Left ventricle myocardium superior (tissue), 1 donor: ENCODE measurements around the gene PPFIA1. TPM values are rescaled to one million over a fixed set of nuclear protein-coding genes. Genes with fewer than 3 reads are reported as not detected.
"Not testable (repeated sequence)": the region's sequence is repeated elsewhere in the genome, so short reads cannot be mapped to it uniquely, and the experiment has no call there.

Experiments
- ATAC-seq: fragments of 200-7000 bp; cut with Tn5 transposase; one replicate; pipeline ENCODE4 v1.9.1; 2020; ENCODE audit warnings: mild to moderate bottlenecking, moderate library complexity
- DNase-seq: peaks from one replicate; pipeline ENCODE4 v3.0.0-alpha.2; 2020
- intact Hi-C: fragments of 100-400 bp; cut with micrococcal nuclease; formaldehyde crosslinking; loops from one replicate; pipeline ENCODE4 v1.11.0; 2022
- total RNA-seq: library from RNA; stranded (reverse); fragmentation: NEBNext Ultra II Directional; extraction: Animal tissue kit (Norgen Biotek cat#: 25700); gene quantifications from one replicate; pipeline ENCODE4 v1.2.1, GENCODE V29; 2021
- donor health status: DM: no; HTN: yes; CAD: no; lungs with severe emphysema.

The PPFIA1 gene
- total RNA-seq, 1 donor from 2014 or later = 46.8 TPM

DNA sequence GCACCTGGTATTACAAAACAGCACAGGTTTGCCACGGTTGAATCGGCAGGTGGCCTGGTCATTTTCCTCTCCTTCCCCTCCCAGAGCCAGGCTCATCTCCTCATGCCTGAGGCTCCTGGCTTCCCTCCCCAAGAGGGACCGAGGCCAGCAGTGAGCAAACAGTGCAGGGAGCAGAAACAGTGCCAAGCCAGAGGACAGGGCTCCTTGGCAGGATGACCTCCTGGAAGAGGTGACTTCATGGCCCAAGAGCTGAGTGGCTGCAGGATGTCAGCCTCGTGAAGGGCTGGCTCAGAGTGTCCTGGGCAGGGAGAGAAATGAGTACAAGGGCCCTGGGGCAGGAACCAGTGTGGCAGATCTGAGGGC, 22.8 kb upstream of the PPFIA1 start:
- peak; percentile 63 for DNase-seq
- intact Hi-C loops = no loop called here
- ATAC-seq = peak; percentile 92

DNA sequence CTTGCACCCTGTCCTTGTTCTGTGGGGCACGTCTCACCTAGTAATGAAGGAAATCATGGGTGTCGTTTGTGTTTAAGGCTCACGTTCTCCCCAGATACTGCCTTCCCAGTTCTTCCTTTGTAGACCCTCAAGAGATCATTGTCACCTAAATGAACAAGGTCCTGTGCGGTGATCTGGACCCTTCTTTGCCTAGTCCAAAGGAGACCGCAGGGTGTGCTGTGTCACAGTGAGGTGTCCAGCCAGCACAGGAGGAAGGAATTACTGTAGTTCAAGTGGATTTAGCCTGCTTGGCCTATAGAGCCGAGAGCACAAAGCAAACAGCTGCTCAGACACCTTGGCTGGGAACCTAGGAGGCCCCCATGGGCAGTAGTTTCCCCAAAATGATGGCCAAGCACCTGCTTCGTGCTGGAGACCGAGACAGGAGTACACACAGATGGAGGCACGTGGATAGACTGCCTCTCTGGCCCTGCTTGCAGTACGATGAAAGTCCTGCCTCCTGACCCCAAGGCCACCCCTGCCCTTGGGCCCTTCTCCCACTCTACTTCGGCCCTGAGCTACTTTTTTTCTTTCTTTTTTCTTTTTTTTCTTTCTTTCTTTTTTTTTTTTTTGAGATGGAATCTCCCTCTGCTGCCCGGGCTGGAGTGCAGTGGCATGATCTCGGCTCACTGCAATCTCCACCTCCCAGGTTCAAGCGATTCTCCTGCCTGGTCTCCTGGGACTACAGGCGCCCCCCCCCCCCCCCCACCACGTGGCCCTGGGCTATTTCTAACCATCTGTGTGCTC, 19.4 kb upstream of the PPFIA1 start:
- intact Hi-C loops = no loop called here
- DNase-seq (no peak), ATAC-seq (no peak)

DNA sequence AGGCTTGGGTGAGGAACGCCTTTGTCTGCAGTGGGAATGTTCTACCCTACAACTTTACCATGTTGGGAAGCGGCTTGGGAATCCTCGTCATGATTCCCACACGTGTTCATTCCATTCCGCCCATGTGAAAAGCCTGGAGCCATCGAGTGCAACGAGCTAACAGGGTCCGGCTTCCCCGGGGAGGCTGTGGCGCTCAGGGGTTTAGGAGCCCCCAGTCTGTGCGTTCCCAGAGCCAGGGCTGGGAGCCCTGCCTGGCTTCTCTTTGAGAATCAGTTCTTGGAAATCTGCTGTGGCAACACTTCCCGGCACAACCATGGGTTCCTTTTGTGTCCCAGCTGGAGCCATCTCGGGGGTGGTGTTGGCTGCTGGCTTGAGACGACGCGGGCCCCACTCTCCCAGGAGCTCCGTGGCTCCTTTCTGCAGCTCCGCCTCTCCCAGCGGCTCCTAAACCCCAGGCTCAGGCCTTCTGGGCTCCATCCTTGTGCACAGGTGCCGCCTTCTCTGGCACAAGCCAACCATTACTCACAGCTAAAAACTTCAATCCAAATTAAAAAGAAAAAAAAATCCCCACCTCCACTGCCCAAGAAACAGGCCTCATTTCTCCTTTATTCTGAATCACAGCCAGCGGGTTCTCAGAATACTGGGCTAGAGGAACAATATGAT, 18.7 kb upstream of the PPFIA1 start:
- DNase-seq (no peak), ATAC-seq (no peak)
- intact Hi-C loops = no loop called here

DNA sequence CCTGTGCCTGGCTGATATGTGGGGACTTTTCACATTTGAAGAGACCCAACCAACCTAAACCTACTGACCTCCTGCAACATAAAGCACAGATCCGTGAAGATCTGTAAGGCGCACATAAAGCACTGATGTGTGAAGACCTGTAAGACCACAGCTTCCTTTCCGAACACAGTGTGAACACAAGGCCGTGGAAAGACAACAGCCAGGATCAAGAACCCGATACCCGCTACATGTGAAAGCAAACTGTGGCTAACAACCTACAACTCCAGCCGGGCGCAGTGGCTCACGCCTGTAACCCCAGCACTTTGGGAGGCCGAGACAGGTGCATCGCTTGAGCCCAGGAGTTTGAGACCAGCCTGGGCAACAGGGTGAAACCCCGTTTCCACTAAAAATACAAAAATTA, 17.6 kb upstream of the PPFIA1 start:
- no peak for ATAC-seq
- no peak for DNase-seq
- intact Hi-C loops = no loop called here

DNA sequence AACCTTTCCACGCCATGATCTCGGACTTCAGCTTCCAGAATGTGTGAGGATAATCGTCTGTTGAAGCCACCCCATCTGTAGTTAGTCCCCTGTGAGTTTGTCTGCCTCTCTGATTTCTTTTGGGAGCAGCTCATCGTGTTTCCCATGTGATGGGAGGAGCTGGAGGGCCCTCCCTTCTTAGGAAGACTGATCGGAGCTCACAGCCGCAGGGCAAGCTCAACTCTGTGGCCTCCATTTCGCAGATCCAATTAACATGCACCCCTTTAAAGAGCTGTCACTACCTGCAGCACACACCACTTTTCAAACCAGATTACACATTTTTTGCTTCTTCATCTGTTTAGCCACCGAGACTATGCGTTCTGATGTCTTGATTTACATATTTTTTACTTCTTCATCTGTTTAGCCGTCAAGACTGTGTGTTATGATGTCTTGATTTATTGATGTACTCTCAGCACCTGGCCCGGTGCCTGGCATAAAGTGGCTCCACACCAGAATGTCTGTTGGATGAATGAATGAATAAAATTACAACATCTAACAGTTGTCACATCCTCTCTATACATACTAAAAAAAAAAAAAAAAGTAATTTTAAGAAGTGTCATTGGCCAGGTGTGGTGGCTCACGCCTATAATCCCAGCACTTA, 14.9 kb upstream of the PPFIA1 start:
- DNase-seq (no peak), ATAC-seq (no peak)
- intact Hi-C loops = no loop called here

DNA sequence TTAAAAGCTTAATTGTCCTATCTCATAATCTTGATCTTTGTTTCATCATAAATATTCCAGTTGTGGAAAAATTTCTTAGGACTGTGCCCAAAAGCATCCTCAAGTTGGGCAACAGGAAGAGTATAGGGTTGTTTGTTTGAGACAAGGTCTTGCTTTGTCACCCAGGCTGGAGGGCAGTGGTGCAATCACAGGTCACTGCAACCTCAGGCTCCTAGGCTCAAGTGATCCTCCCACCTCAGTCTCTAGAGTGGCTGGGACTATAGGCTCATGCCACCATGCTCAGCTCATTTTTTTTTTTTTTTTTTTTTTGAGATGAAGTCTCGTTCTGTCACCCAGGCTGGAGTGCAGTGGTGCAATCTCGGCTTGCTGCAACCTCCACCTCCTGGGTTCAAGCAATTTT, 11.4 kb upstream of the PPFIA1 start:
- ATAC-seq, intact Hi-C loops, DNase-seq: not testable (repeated sequence)

DNA sequence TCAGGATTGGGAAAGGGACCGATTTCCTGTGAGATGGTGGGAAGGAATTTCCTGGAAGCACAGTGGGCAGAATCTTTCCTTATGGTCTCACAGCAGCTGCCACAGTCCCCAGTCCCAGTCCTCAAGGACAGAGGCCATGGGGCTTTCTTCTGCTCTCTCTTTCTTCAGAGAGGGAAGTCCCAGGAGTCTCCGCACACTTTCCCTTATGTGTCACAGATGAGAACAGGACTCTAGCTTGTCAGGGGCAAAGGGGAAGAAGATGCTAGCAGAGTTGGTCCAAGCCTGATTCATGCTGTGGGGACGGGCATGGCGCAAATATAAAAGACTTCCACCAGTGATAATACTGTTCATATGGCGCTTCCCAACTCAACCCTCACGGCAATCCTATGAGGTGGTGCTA, 7.5 kb upstream of the PPFIA1 start:
- intact Hi-C loops = no loop called here
- no peak for DNase-seq
- no peak for ATAC-seq

DNA sequence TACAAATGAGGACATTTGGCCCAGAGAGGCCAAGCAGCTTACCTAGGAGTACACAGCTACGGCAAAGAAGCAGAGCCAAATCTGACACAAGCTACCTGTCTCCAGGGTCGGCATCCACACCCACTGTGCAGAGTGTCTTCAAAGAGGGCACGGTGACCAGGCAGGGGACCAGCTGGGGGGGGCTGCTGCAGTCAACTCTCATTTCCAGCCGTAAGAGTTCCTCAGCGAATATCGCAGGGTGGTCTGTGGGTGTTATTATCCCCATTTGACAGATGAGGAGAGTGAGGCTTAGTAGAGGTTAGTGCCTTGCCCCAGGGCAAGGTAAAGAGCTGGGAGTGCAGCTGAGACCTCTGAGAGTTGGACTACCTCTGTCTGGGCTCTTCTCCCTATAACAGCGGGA, 7.1 kb upstream of the PPFIA1 start:
- ATAC-seq (no peak), DNase-seq (no peak)
- intact Hi-C loops = no loop called here

DNA sequence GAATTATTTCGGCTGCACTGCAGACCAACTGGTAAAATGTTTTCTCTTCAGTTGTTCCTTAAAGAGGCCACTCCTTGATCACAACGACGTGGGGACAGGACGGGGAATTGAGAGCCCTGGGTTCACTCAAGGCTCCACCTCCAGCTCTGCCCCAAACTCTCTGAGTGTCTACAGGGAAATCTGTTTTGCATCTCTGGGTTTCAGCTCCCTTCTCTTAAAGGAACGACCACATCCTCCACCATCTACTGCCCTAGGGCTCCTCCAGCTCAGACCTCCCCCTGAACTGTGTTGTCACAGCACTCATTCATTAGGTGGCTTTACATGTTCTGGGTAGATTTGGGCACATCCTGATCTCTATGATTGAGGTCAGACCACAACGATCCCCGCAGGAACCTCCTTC, 5.1 kb upstream of the PPFIA1 start:
- intact Hi-C loops = no loop called here
- ATAC-seq (no peak), DNase-seq (no peak)

DNA sequence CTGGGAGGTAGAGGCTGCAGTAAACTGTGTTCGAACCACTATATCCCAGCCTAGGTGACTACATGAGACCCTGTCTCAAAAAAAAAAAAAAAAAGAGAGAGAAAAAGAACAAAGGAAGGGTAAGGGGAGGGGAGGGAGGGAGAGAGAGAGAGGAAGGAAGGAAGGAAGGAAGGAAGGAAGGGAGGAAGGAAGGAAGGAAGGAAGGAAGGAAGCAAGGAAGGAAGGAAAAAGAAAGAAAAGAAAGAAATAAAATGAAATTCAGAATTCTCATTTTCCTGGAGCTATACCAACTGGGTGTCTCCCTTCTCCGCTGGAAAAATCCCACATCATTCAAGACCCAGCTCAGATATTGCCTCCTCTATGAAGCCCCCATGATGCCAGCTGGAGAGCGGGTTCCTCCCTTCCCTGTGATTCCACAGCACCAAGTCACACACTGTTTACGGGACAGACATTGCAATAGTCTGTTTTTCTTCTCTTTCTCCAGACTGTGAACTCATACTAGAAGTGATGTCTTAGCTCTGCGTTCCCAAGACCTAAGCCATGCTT, 3.0 kb upstream of the PPFIA1 start:
- DNase-seq (no peak), ATAC-seq (no peak)
- intact Hi-C loops = no loop called here

DNA sequence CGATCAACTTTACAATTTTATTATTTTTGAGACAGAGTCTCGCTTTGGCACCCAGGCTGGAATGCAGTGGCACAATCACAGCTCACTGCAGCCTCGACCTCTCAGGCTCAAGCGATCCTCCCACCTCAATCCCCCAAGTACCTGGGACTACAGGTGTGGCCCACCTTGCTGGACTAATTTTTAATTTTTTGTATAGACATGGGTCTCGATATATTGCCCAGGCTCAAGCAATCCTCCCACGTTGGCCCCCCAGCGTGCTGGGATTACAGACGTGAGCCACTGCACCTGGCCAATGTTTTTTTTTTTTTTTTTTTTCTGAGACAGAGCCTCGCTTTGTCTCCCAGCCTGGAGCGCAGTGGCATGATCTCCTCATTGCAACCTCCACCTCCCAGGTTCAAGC, 2.0 kb upstream of the PPFIA1 start:
- DNase-seq (no peak), ATAC-seq (no peak)
- intact Hi-C loops = no loop called here

DNA sequence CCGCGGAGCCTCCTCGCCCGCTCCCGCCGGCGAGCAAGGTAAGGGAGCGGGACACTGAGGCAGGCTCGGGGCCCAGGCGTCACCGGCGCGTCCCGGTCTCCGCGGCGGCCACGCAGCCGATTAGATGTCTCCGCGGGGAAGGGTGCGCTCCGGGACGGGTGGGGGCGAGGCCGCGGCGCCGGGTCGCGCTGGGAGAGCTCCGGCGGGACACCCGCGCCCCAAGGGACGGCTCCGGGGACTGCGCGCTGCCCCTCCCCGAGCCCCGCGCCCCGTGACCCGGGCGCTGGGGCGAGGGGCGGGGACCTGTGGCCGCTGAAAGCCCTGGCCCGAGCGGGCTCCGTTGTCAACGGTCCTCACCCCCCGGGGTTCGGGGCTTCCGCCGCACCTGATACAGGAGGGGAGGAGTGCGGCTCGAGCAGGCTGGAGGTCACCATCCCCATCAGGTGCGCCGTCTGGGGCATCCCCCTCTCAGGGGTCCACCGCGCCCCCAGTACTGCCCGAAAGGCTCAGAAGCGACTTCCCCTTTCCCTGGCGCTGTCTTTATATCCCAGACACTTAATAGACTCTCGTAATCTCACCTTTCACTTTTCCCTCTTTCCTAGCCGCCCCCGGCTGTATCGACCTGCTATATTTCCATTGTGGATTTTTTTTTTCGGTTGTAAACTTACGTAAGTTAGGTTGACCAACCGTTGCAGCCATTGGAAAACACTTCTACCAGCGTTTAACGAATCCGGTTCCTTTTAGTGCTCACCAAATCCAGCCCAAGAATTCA, 573 bp downstream of the PPFIA1 start:
- ATAC-seq (peak; percentile 44), DNase-seq (peak; percentile 64)
- intact Hi-C loops = no loop called here

DNA sequence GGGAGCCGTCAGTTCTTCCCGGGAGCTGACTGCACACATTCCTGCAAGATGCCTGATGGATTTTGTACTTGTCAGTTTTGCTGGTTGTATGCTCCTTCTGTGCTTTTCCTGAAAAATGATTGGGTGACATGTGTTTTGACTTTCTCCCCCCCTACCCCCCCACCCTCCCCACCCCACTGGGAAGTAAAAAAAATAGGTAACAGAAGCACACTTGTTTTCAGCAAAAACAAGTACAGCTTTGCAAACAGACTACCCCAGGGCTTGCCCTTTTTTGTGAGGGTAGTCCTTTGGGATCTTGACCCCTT, 1.1 kb downstream of the PPFIA1 start:
- intact Hi-C loops = no loop called here
- no peak for ATAC-seq
- no peak for DNase-seq

DNA sequence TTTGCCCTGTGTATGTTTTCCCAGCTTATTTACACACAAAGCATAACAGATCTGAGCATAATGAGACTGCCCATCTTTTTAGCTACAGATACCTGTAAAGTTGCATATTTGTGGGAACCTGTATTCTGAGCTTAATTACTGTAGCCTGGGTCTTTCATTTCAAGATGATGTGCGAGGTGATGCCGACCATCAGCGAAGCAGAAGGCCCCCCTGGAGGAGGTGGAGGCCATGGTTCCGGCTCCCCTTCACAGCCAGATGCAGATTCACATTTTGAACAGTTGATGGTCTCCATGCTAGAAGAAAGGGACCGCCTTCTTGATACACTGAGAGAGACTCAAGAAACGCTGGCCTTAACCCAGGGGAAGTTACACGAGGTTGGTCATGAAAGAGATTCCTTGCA, 1.5 kb downstream of the PPFIA1 start:
- intact Hi-C loops = no loop called here
- ATAC-seq = no peak
- no peak for DNase-seq

DNA sequence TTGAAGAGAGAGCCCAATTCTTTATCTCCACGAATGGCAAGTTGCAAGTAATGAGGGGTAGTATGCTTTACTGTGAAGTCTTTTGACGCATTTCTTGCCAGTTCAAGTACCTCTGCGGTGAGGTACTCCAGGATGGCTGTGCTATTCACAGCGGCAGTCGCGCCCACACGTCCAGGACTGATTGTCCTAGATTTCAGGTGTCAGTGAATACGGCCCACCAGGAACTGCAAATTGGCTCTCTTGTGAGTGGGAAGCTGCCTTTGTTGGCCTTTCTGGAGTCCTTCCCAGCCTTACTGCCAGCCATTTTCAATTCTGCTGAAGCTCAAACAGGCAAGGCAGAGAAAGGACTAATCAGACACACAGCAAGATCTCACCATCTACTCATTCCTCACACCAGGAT, 8.5 kb downstream of the PPFIA1 start:
- no peak for ATAC-seq
- no peak for DNase-seq
- intact Hi-C loops = no loop called here

DNA sequence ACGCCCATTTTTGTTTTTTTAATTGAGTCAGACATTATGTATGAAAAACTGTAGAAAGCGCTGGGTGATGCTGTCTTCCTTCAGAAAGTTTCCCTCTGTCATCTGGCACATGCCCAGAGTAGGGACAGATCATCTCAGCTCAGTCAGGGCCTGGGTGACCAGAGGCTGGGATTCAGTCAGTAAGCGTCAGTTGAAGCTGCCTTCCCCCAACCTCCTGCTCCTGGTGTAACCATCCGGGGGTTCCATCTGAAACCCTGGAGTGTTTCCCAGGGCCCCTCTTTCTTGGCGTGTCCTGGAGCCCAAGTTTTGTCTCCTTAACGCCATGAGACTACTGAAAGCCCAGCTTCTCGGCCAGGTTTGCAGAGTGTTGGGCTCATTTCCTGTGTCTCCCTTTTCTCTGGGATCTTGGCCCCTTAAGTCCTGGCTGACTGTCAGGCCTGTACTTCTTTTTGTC, 10.7 kb downstream of the PPFIA1 start:
- DNase-seq = peak; percentile 39
- intact Hi-C loops = no loop called here
- peak; percentile 83 for ATAC-seq

DNA sequence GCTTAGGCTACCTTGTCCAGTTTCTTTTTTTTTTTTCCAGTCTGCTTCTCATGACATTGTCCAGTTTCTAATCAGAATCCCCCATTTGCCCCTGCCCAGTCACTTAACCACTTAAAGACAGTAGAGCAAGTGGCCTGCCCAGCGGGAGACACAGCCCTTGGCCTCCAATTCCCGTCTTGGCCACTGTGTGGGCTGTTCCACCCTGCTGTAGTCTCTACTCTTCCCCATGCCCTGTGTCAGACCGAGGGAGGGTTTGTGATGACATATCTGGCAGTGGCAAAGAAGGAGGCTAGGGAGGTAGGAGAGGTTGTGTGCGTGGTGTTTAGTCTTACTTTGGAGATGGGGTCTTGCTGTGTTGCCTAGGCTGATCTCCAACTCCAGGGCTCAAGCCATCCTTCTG, 11.5 kb downstream of the PPFIA1 start:
- intact Hi-C loops = no loop called here
- no peak for DNase-seq
- ATAC-seq = peak; percentile 20

DNA sequence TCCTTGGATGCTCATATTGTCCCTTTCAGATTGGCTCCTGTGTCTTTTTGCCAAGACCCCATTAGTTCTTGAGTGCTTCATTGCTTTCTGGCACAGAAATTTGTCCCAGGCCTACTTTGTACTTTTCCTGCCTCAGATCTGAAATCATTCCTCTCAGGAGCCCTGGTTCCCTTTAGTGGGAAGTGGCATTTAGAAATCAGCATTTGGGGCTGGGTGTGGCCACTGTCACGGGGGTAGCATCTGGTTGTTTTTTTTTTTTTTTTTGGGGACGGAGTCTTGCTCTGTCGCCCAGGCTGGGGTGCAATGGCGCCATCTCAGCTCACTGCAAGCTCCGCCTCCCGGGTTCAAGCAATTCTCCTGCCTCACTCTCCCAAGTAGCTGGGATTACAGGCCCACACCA, 18.2 kb downstream of the PPFIA1 start:
- DNase-seq (no peak), ATAC-seq (no peak)
- intact Hi-C loops = no loop called here

DNA sequence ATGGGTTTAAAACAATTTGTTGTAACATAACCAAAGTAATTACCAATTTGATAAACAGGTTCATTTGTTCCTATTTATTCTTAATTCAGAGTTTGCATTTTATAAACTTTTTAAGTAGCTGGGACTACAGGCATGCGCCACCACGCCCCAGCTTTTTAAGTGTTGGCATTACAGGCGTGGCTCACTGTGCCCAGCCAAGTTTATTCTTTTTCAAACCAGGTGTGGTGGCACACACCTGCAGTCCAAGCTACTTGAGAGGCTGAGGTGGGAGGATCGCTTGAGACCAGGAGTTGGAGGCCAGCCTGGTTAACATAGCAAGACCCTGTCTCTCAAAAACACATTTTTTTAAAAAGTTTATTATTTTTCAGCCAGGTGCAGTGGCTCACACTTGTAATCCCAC, 19.1 kb downstream of the PPFIA1 start:
- intact Hi-C loops = no loop called here
- ATAC-seq (no peak), DNase-seq (no peak)
